Measurements from ENCODE around the gene ALDH3B1. TPM values are rescaled to one million over a fixed set of nuclear protein-coding genes. Genes with fewer than 3 reads are reported as not detected.

ALDH3B1 gene
- total RNA-seq, 1 experiment from 2014 or later: 18.3 TPM

DNA sequence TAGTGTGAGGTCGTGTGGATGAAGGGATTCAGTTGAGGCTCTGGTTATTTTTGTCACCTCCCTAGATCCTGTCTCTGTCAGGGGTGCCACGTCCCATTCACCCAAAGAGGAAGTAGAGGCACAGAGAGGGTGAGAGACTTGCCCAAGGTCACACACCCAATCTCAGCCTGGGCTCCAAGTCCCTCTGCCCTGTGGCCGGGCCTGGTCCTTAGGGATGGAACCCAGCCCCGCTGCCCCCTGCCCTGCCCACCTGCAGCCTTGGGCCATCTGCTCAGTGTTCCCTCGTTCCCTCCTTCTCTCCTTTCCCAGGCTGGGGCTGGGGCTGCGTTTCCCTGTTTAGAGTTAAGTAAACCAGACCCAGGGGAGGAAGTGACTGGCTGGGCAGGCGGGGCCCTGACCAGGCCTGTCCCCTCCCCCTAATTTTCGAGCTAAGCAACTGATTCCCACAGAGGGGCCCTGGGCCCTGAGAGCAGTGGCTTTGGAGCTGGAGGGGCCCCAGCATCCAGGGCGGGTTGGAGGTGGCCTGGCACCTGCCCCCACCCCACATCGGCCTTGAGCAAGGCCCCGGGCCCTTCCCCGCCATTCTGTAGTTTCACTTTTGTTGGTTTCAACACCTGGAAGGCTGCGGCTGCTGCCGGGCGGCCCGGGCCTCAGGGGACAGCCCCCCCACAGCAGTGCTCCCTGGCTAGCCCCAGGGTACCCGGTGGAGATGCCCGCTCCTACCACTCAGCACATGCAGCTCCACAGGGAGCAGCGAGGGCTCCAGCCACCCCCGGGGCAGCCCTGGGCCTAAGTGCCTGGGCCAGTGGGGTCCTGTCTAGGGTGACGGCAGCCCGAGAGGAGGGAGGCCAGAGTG, 30.2 kb downstream of the ALDH3B1 start:
- Histone ChIP-seq H3K4me3 (ENCODE audit: low read depth in 2 of 2, low read length in 2 of 2) (peak overlapping the region; percentile 72 to 92), H3K27me3 (ENCODE audit: control insufficient read depth, insufficient read depth, low read length) (no peaks in the 10 kb centered on the region), H3K36me3 (ENCODE audit: control insufficient read depth, insufficient read depth, low read length) (peaks cover 2% of the 10 kb centered on the region; the same call in 1 of the 2 replicates), H3K27ac (ENCODE audit: low read length) (peak overlapping the region; percentile 94), H3K4me1 (ENCODE audit: control insufficient read depth, insufficient read depth, low read length) (peaks cover 33% of the 10 kb centered on the region), H3K9me3 (ENCODE audit: control insufficient read depth, insufficient read depth, low read depth, low read length) (no peaks in the 10 kb centered on the region)
- ChIA-PET POLR2A (interaction anchor here (0.6 kb wide), 1 partner anchor 79 kb away, joined by 3 read pairs; no protein-coding TSS in a partner anchor), CTCF (no interaction called here)
- DNase-seq (ENCODE audit: low read depth, low spot score) (no peak), ATAC-seq (peak; percentile 47)
- in situ Hi-C loops (cut with HindIII; ENCODE audit: low pct_unique_long_range_greater_than_20kb, low sequenced_read_pairs) (no loop called here), intact Hi-C loops (cut with micrococcal nuclease; ENCODE audit: unreplicated experiment) (no loop called here)
- no peak for TF ChIP-seq POLR2AphosphoS5 (IDR thresholded peaks at IDR 0.05; ENCODE audit: low read depth, low read length)
- TF ChIP-seq TCF7L2 (IDR thresholded peaks at IDR 0.05; ENCODE audit: low read depth, low read length): no peak
- no peak for TF ChIP-seq SIN3A (IDR thresholded peaks at IDR 0.05; ENCODE audit: borderline replicate concordance, insufficient read depth, low read depth, low read length)
- TF ChIP-seq, protein P1, sequence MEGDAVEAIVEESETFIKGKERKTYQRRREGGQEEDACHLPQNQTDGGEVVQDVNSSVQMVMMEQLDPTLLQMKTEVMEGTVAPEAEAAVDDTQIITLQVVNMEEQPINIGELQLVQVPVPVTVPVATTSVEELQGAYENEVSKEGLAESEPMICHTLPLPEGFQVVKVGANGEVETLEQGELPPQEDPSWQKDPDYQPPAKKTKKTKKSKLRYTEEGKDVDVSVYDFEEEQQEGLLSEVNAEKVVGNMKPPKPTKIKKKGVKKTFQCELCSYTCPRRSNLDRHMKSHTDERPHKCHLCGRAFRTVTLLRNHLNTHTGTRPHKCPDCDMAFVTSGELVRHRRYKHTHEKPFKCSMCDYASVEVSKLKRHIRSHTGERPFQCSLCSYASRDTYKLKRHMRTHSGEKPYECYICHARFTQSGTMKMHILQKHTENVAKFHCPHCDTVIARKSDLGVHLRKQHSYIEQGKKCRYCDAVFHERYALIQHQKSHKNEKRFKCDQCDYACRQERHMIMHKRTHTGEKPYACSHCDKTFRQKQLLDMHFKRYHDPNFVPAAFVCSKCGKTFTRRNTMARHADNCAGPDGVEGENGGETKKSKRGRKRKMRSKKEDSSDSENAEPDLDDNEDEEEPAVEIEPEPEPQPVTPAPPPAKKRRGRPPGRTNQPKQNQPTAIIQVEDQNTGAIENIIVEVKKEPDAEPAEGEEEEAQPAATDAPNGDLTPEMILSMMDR (IDR thresholded peaks at IDR 0.05): no peak
- TF ChIP-seq, protein P2, sequence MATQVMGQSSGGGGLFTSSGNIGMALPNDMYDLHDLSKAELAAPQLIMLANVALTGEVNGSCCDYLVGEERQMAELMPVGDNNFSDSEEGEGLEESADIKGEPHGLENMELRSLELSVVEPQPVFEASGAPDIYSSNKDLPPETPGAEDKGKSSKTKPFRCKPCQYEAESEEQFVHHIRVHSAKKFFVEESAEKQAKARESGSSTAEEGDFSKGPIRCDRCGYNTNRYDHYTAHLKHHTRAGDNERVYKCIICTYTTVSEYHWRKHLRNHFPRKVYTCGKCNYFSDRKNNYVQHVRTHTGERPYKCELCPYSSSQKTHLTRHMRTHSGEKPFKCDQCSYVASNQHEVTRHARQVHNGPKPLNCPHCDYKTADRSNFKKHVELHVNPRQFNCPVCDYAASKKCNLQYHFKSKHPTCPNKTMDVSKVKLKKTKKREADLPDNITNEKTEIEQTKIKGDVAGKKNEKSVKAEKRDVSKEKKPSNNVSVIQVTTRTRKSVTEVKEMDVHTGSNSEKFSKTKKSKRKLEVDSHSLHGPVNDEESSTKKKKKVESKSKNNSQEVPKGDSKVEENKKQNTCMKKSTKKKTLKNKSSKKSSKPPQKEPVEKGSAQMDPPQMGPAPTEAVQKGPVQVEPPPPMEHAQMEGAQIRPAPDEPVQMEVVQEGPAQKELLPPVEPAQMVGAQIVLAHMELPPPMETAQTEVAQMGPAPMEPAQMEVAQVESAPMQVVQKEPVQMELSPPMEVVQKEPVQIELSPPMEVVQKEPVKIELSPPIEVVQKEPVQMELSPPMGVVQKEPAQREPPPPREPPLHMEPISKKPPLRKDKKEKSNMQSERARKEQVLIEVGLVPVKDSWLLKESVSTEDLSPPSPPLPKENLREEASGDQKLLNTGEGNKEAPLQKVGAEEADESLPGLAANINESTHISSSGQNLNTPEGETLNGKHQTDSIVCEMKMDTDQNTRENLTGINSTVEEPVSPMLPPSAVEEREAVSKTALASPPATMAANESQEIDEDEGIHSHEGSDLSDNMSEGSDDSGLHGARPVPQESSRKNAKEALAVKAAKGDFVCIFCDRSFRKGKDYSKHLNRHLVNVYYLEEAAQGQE (IDR thresholded peaks at IDR 0.05; ENCODE audit: insufficient read depth in 1 of 2, low read depth in 2 of 2, low read length in 1 of 2): no peak
- BruUV-seq (replicated peaks): no TSS peak

DNA sequence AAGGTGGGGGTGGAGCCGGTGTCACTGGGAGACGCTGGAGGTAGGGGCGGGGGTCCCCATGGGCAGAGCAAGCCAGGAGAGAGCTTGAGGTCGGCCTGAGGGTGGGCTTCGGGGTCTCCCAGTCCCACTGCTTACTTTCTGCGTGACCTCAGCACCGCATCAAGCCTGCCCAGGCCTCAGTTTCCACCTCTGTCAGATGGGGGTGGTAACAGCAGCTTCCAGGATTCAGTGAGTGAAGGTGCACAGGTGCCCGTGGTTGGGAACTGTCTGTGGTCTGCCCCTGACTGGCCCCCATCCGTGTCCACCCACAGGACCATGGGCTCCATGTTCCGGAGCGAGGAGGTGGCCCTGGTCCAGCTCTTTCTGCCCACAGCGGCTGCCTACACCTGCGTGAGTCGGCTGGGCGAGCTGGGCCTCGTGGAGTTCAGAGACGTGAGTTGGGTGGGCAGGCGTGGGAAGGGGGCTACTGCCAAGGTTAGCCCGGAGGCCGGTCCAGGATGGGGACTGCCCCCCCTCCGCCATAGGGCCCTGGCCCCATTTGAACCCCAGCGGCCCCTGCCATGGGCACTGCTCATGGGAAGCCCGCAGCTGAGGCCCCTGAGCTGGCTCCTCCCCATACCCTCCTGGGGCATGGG, 30.9 kb downstream of the ALDH3B1 start:
- H3K27ac ChIP-seq (ENCODE audit: low read length): peak overlapping the region; percentile 94
- ChIA-PET POLR2A (no interaction called here), CTCF (no interaction called here)
- H3K36me3 ChIP-seq (ENCODE audit: control insufficient read depth, insufficient read depth, low read length): peaks cover 2% of the 10 kb centered on the region; the same call in 1 of the 2 replicates
- BruUV-seq (replicated peaks): no TSS peak
- no peak for DNase-seq (ENCODE audit: low read depth, low spot score)
- H3K4me3 ChIP-seq (ENCODE audit: low read depth in 2 of 2, low read length in 2 of 2): peak overlapping the region; percentile 72 to 92
- TF ChIP-seq TCF7L2 (IDR thresholded peaks at IDR 0.05; ENCODE audit: low read depth, low read length): no peak
- TF ChIP-seq POLR2AphosphoS5 (IDR thresholded peaks at IDR 0.05; ENCODE audit: low read depth, low read length): no peak
- no peak for TF ChIP-seq SIN3A (IDR thresholded peaks at IDR 0.05; ENCODE audit: borderline replicate concordance, insufficient read depth, low read depth, low read length)
- TF ChIP-seq, protein P2 (IDR thresholded peaks at IDR 0.05; ENCODE audit: insufficient read depth in 1 of 2, low read depth in 2 of 2, low read length in 1 of 2): no peak
- TF ChIP-seq, protein P1 (IDR thresholded peaks at IDR 0.05): no peak
- in situ Hi-C loops (cut with HindIII; ENCODE audit: low pct_unique_long_range_greater_than_20kb, low sequenced_read_pairs): no loop called here
- no peak for ATAC-seq
- H3K27me3 ChIP-seq (ENCODE audit: control insufficient read depth, insufficient read depth, low read length): no peaks in the 10 kb centered on the region
- H3K9me3 ChIP-seq (ENCODE audit: control insufficient read depth, insufficient read depth, low read depth, low read length): no peaks in the 10 kb centered on the region
- peaks cover 33% of the 10 kb centered on the region for H3K4me1 ChIP-seq (ENCODE audit: control insufficient read depth, insufficient read depth, low read length)
- intact Hi-C loops (cut with micrococcal nuclease; ENCODE audit: unreplicated experiment): no loop called here

Measured in Panc1 (cell line).